GM19467 (cell line): ENCODE data around the gene RBM33.

Experiments
- ATAC-seq: cut with Tn5 transposase; IDR thresholded peaks from one replicate; pipeline ENCODE4 v1.9.1; 2021; ENCODE audit warnings: mild to moderate bottlenecking, moderate library complexity; ENCODE audit not compliant: unreplicated experiment

RBM33 gene

GRCh38 chr7:155818154-155818819, 173.8 kb downstream of the RBM33 start:
- no peak for ATAC-seq

GRCh38 chr7:155818820-155819168, 174.3 kb downstream of the RBM33 start:
- no peak for ATAC-seq

GRCh38 chr7:155819186-155819585, 174.7 kb downstream of the RBM33 start:
- ATAC-seq, result no peak

- ATAC-seq, result no peak
These were observed 175.8 kb downstream of the RBM33 start for GRCh38 chr7:155820246-155820645.

- ATAC-seq, result no peak
These were observed 176.3 kb downstream of the RBM33 start for GRCh38 chr7:155820788-155821187.

- ATAC-seq, result no peak
These were observed 177.4 kb downstream of the RBM33 start for GRCh38 chr7:155821851-155822250.

GRCh38 chr7:155824227-155824886, 179.9 kb downstream of the RBM33 start:
- no peak for ATAC-seq

- ATAC-seq, result no peak
These were observed 180.9 kb downstream of the RBM33 start for GRCh38 chr7:155825336-155825735.

- no peak for ATAC-seq
These were observed 185.5 kb downstream of the RBM33 start for GRCh38 chr7:155829796-155830470.
